ENCODE results near the gene STOM. TPM values are rescaled to one million over a fixed set of nuclear protein-coding genes. Genes with fewer than 3 reads are reported as not detected.

STOM gene
- total RNA-seq, 1 experiment from 2014 or later: 7.6 TPM

GRCh38 chr9:121359351-121360294 lies 10.4 kb downstream of the STOM start:
- Histone ChIP-seq H3K9me3 (ENCODE audit: insufficient read depth, low read depth) (no peaks in the 10 kb centered on the region), H3K79me2 (ENCODE audit: low read depth) (no peaks in the 10 kb centered on the region), H3K9me2 (ENCODE audit: insufficient read depth) (no peaks in the 10 kb centered on the region), H3K27me3 (ENCODE audit: insufficient read depth, low read depth) (no peaks in the 10 kb centered on the region), H3F3A (ENCODE audit: insufficient read depth, low read depth) (peaks cover 18% of the 10 kb centered on the region), H3K4me1 (replicated peaks; ENCODE audit: insufficient read depth) (peaks cover 21% of the 10 kb centered on the region), H3K27ac (no peak overlapping the region), H3K4me3 (no peak overlapping the region), H4K20me1 (ENCODE audit: insufficient read depth) (no peaks in the 10 kb centered on the region), H3K4me2 (no peak overlapping the region), H3K36me3 (ENCODE audit: low read depth) (no peaks in the 10 kb centered on the region), H2AFZ (no peak overlapping the region)
- intact Hi-C loops (cut with micrococcal nuclease; ENCODE audit: unreplicated experiment): no loop called here
- ChIA-PET CTCF (no interaction called here), POLR2A (ENCODE audit: unreplicated experiment) (no interaction called here)
- TF ChIP-seq EZH2 (IDR thresholded peaks at IDR 0.05; ENCODE audit: low read depth): no peak
- no peak for TF ChIP-seq CTCF (conservative IDR thresholded peaks at IDR 0.05)
- BruUV-seq (replicated peaks): no TSS peak
- no peak for DNase-seq

GRCh38 chr9:121358751-121359150 lies 11.3 kb downstream of the STOM start:
- Histone ChIP-seq H3K4me1 (replicated peaks; ENCODE audit: insufficient read depth) (peaks cover 21% of the 10 kb centered on the region), H3K4me3 (no peak overlapping the region)
- CTCF ChIA-PET: interaction anchor here (1.5 kb wide), 1 partner anchor 71 kb away, joined by 3 read pairs; no protein-coding TSS in a partner anchor

GRCh38 chr9:121357011-121357410 lies 13.0 kb downstream of the STOM start:
- Histone ChIP-seq H3K4me3 (peak overlapping the region; percentile 19), H3K4me1 (replicated peaks; ENCODE audit: insufficient read depth) (peaks cover 21% of the 10 kb centered on the region), H3K9me2 (ENCODE audit: insufficient read depth) (no peaks in the 10 kb centered on the region), H2AFZ (peak overlapping the region; percentile 43; the same call in 1 of the 2 replicates), H3F3A (ENCODE audit: insufficient read depth, low read depth) (peaks cover 18% of the 10 kb centered on the region), H3K79me2 (ENCODE audit: low read depth) (no peaks in the 10 kb centered on the region), H3K36me3 (ENCODE audit: low read depth) (no peaks in the 10 kb centered on the region), H3K27ac (peak overlapping the region; percentile 72), H3K9me3 (ENCODE audit: insufficient read depth, low read depth) (no peaks in the 10 kb centered on the region), H3K27me3 (ENCODE audit: insufficient read depth, low read depth) (no peaks in the 10 kb centered on the region), H3K4me2 (peak overlapping the region; percentile 68), H4K20me1 (ENCODE audit: insufficient read depth) (no peaks in the 10 kb centered on the region)
- no peak for DNase-seq
- no TSS peak for BruUV-seq (replicated peaks)
- CTCF ChIA-PET: interaction anchor here (0.6 kb wide), 1 partner anchor 36 kb away, joined by 3 read pairs; no protein-coding TSS in a partner anchor
- POLR2A ChIA-PET (ENCODE audit: unreplicated experiment): no interaction called here
- TF ChIP-seq CTCF (conservative IDR thresholded peaks at IDR 0.05) (no peak), EZH2 (IDR thresholded peaks at IDR 0.05; ENCODE audit: low read depth) (no peak)
- intact Hi-C loops (cut with micrococcal nuclease; ENCODE audit: unreplicated experiment): no loop called here

More at GRCh38 chr9:121358751-121359150, 11.3 kb downstream of the STOM start:
- DNase-seq: no peak
- TF ChIP-seq CTCF (conservative IDR thresholded peaks at IDR 0.05) (no peak), EZH2 (IDR thresholded peaks at IDR 0.05; ENCODE audit: low read depth) (no peak)
- H4K20me1 ChIP-seq (ENCODE audit: insufficient read depth): no peaks in the 10 kb centered on the region
- H3K27me3 ChIP-seq (ENCODE audit: insufficient read depth, low read depth): no peaks in the 10 kb centered on the region
- H3K36me3 ChIP-seq (ENCODE audit: low read depth): no peaks in the 10 kb centered on the region
- no peak overlapping the region for H3K27ac ChIP-seq
- POLR2A ChIA-PET (ENCODE audit: unreplicated experiment): no interaction called here
- intact Hi-C loops (cut with micrococcal nuclease; ENCODE audit: unreplicated experiment): no loop called here
- no peaks in the 10 kb centered on the region for H3K9me3 ChIP-seq (ENCODE audit: insufficient read depth, low read depth)
- no peak overlapping the region for H3K4me2 ChIP-seq
- no peaks in the 10 kb centered on the region for H3K9me2 ChIP-seq (ENCODE audit: insufficient read depth)
- H3F3A ChIP-seq (ENCODE audit: insufficient read depth, low read depth): peaks cover 18% of the 10 kb centered on the region
- no TSS peak for BruUV-seq (replicated peaks)
- H2AFZ ChIP-seq: no peak overlapping the region
- H3K79me2 ChIP-seq (ENCODE audit: low read depth): no peaks in the 10 kb centered on the region
